Measurements from ENCODE around the gene GMDS.

The GMDS gene

DNA sequence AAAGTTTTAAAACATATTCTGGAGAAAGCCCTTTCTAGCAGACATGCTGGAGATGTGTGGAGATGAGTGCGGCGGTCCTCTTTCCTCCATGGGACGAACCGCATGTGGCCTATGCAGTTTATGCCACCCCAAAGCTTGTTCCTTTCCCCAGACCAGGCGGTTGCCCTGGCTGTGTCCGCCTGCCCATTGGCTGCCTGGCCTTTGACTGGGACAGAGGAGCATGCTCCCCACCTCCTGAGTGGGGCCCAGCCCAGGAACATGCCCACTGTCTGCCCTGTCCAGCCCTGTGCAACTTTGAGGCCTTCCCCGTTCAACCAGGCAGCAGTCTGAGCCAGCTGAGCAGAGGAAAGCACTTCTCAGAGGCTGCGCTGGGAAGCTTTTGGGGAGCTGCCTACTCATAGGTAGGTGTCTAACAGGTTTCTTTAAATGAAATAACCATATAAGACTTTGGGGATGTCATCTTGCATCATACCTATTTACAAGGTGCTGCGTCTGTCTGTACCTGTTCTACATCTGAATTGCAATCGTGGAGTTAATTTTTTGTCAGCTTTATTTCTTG lies 615.1 kb downstream of the GMDS start:
- FAIRE-seq, result no peak
- TF ChIP-seq POLR2AphosphoS5 (IDR thresholded peaks at IDR 0.05; ENCODE audit: low read depth, low read length) (no peak), TAF1 (IDR thresholded peaks at IDR 0.05; ENCODE audit: borderline replicate concordance, low read depth, low read length) (no peak), POLR2A (IDR thresholded peaks at IDR 0.05; ENCODE audit: low read depth, low read length) (no peak)
- DNase-seq (ENCODE audit: insufficient read length), result no peak

DNA sequence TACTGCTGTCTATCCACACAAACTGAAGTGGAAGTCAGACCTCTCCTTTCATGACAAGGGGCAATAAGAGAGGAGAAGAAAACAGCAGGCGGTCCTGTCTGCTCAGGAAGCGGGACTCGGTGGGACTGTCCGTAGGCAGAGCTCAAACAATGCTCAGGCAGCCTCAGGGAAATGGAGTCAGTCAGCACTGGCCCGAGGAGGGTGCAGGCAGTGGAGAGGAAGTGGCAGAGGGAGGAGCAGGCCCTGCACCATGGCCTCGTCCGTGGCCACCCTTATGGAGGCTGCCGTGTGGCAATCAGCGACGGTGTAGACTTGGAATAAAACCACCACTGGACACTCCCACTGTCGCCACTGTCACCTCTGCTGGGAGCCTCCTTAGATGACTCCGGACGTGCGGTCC lies 616.1 kb downstream of the GMDS start:
- FAIRE-seq, result no peak
- no peak for DNase-seq (ENCODE audit: insufficient read length)
- TF ChIP-seq POLR2A (IDR thresholded peaks at IDR 0.05; ENCODE audit: low read depth, low read length) (no peak), POLR2AphosphoS5 (IDR thresholded peaks at IDR 0.05; ENCODE audit: low read depth, low read length) (no peak), TAF1 (IDR thresholded peaks at IDR 0.05; ENCODE audit: borderline replicate concordance, low read depth, low read length) (no peak)

DNA sequence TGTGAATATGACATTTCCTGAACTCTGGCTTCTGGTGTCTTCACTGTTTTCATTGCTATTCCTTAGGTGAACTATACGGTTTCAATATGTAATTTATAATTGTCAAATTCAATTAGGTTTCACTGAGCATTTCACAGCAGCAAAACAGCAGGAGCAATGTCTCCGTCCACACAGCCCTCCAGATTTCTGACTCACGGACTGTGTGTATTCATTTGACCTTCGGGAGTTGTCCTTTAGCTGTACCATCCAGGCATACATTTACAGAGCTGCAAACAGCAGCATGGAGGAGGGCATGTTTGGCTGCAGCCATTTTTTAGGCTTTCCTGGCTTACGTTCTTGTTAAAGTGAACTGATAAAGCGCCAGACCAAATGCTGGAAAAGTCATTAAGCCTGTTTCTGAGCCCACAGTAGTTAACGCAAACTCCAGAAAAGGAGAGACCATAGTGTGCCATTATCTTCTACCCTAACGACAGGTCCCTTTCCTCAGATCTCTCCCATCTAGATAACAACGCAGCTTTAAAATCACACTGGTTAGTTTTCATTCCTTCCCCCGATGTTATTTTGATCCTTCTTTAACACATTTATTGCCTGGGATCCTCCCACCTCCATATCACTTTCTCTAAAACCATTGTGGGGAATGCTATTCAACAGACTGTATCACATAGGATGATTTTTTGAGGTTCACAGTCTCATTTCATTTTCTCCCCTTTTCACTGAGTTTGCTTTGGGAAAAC lies 617.4 kb downstream of the GMDS start:
- no peak for FAIRE-seq
- TF ChIP-seq POLR2AphosphoS5 (IDR thresholded peaks at IDR 0.05; ENCODE audit: low read depth, low read length), result no peak
- no peak for TF ChIP-seq TAF1 (IDR thresholded peaks at IDR 0.05; ENCODE audit: borderline replicate concordance, low read depth, low read length)
- TF ChIP-seq POLR2A (IDR thresholded peaks at IDR 0.05; ENCODE audit: low read depth, low read length), result no peak
- DNase-seq (ENCODE audit: insufficient read length), result no peak

DNA sequence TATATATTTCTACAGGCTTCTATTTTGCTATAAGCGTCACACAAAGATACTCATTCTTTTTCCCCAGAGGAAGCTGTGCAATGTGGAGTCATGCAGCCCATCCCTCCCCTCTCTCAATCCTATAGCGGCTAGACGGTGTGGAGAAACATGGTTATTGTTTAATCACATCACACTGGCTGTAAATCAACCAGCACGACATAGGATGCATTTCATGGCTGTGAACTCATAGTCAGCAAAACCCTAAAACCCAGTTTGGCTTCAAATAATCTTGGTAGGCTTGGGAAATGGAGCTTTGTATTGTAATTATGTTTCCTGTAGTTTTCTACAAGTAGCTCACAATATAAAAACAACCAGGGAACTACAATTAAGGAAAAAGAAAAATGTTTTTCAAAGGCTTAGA lies 618.9 kb downstream of the GMDS start:
- FAIRE-seq (no peak), DNase-seq (ENCODE audit: insufficient read length) (no peak)
- TF ChIP-seq TAF1 (IDR thresholded peaks at IDR 0.05; ENCODE audit: borderline replicate concordance, low read depth, low read length), result no peak
- TF ChIP-seq POLR2AphosphoS5 (IDR thresholded peaks at IDR 0.05; ENCODE audit: low read depth, low read length), result no peak
- TF ChIP-seq POLR2A (IDR thresholded peaks at IDR 0.05; ENCODE audit: low read depth, low read length), result no peak

DNA sequence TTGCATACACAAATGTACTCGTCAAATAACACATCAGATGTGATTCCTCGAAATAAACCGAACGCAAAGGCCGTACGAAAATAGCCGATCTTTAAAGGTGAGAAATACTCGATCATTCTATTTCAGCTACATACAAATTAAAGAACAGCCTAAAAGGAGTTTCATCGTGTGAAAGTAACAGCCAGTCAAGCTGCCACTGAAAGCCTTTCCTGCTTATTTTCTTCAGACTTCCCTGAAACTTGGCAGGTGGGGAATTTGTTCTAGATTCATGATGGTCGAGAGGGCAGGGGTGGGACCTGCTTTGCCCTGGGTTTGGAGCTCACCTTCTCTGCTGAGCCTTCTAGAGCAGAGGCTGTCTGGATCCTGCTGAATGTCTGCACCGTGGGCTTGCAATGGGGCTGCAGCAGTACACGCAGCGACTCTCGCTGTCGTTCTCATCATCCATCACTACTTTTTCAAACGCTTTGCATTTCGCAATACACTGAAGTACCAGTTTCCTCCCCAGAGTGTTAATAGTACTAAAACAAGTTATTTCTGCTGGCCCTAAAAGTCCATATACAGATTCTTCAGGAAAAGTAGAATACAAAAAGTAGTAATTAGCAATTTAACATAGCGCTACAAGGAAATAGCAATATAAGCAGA lies 619.5 kb downstream of the GMDS start:
- TF ChIP-seq TAF1 (IDR thresholded peaks at IDR 0.05; ENCODE audit: borderline replicate concordance, low read depth, low read length), result no peak
- no peak for TF ChIP-seq POLR2A (IDR thresholded peaks at IDR 0.05; ENCODE audit: low read depth, low read length)
- no peak for TF ChIP-seq POLR2AphosphoS5 (IDR thresholded peaks at IDR 0.05; ENCODE audit: low read depth, low read length)
- FAIRE-seq (no peak), DNase-seq (ENCODE audit: insufficient read length) (no peak)

DNA sequence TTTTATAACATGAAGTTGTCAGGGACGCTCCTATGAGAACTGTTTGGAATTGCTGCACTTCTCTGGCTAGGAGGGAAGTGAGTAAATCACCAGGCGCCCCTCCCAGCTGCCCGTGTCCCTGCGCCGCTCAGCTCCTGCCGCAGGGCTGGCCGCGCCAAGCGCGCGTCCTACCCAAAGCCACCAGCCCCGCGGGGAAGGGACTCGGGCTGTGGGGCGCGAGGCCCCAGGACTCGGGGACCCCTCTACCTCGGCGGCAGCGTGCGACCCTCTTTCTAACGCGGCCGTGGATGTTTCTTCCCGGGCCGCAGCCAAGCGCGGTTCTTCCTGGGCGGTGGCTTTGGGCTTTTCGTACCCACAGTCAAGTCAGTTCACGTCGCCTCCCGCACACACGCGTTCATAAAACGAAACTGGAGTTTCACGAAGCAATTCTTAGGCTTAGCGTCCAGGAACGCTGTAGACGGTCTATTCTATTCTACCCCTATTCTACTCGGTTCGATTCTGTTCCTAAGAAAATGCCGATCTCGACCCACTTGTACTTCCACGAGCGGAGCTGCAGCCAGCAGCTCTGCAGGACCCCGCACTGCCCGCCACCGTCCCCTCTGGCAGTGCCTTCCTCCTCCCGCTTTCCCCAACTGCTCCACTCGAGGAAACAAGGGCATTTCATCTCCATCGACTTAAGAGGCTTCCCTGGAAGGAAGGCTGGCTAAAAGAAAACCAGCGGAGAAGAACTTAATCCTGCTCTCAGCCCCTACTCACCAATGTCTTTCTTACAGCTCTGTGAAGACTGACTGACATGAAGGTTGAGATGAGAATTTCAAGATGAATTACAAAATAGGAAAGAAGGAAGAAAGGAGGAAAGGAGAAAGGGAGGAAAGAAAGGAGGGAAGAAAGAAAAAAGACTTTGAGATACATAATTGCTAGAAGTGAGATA lies 620.3 kb downstream of the GMDS start:
- FAIRE-seq (peak; percentile 30), DNase-seq (ENCODE audit: insufficient read length) (no peak)
- TF ChIP-seq POLR2AphosphoS5 (IDR thresholded peaks at IDR 0.05; ENCODE audit: low read depth, low read length) (no peak), TAF1 (IDR thresholded peaks at IDR 0.05; ENCODE audit: borderline replicate concordance, low read depth, low read length) (no peak), POLR2A (IDR thresholded peaks at IDR 0.05; ENCODE audit: low read depth, low read length) (no peak)

DNA sequence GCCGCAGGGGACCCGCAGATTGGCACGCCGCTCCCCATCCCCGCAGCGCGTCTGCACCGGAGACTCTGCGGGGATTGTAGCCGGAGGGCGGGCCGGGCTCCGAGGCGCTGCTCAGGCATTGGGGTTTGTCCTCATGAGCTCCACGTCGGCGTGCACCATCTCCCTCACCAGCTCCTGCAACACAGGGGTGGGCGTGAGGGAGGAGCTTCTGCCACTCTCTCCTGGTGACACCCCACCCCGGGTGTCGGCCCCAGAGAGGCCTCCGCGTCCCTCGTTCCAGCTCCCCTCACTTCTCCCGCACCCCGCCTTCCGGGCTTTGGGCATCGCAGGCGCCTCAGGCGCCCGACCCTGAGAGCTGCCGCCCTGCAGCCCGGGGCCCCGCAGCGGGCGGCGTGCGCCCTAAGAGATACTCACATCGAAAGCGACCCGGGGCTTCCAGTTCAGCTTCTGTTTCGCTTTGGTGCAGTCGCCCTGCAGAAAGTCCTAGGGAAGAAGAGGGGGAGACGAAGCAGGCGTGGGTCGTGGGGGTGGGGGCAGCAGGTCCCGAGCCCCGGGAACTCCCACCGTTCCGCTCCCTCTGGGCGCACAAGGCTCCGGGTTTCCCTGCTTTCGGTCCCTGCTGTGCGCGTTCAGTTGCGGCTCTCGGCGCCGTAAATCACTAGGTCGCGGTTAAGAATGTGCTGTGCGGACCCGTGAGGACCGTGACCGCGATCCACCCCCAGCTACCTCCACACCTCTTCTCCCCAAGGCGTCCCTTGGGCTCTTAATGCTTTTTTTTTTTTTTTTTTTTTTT lies 621.2 kb downstream of the GMDS start:
- DNase-seq (ENCODE audit: insufficient read length), result peak; percentile 65
- FAIRE-seq, result no peak
- TF ChIP-seq POLR2A (IDR thresholded peaks at IDR 0.05; ENCODE audit: low read depth, low read length) (no peak), POLR2AphosphoS5 (IDR thresholded peaks at IDR 0.05; ENCODE audit: low read depth, low read length) (no peak), TAF1 (IDR thresholded peaks at IDR 0.05; ENCODE audit: borderline replicate concordance, low read depth, low read length) (no peak)

DNA sequence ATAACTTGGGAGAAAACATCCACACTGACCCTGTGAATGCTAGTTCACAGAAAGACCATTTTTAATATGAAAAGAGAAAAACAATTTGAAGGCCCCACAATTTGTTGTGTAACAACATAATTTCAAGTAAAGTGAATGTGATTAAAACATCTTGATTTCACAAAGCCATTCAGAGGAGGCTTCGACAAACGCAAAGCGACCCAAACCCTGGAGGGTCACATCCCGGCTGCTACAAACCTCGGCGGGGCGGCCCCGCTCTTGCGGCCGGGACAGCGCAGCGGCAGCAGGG lies 621.7 kb downstream of the GMDS start:
- FAIRE-seq (no peak), DNase-seq (ENCODE audit: insufficient read length) (no peak)
- no peak for TF ChIP-seq POLR2A (IDR thresholded peaks at IDR 0.05; ENCODE audit: low read depth, low read length)
- TF ChIP-seq POLR2AphosphoS5 (IDR thresholded peaks at IDR 0.05; ENCODE audit: low read depth, low read length), result no peak
- TF ChIP-seq TAF1 (IDR thresholded peaks at IDR 0.05; ENCODE audit: borderline replicate concordance, low read depth, low read length), result no peak

DNA sequence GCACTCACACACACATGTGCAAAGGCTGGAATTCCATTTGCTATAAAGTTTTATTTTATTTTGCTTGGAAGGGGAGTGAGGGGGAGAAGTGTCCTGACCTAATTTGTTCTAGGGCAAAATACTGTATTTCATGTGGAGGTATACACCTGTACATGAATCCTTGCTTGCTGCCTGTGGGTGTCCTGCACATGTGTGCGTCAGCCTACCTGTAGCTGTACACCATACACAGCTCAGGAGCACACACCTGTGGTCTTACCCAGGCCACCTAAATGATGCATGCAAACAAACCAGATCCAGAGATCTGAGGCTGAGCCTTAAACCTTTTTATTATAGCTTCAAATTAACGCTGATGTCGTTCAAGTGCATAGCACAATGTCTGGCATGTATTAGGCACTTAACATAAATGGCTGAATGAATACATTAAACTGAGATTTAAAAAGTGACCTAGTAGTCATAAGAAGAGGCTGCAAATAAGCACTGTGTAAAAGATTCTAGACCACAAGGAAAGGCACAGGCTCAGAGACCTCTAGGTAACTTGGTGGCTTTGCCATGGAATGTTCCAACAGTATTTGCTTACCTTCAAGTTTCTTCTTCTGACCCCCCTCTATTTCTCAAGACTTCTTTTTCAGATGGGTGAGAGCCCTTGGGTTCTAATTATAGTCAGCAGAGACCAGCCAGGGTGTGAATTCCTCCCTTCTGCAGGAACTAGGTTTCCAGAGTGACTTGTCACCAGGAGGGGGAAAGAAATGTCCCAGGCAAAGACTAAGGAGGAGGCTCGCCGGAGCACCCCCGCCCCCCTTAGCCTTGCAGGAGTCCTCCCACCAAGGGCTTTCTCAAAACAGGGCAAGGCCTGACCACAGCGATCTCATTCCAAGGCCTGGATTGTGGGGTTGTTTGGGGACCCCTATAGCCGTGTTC lies 622.3 kb downstream of the GMDS start:
- no peak for DNase-seq (ENCODE audit: insufficient read length)
- FAIRE-seq, result no peak
- TF ChIP-seq POLR2AphosphoS5 (IDR thresholded peaks at IDR 0.05; ENCODE audit: low read depth, low read length), result no peak
- no peak for TF ChIP-seq POLR2A (IDR thresholded peaks at IDR 0.05; ENCODE audit: low read depth, low read length)
- TF ChIP-seq TAF1 (IDR thresholded peaks at IDR 0.05; ENCODE audit: borderline replicate concordance, low read depth, low read length), result no peak

Measured in GM12892 (cell line).